ENCODE data around the gene PMIS2.
A peak's percentile ranks its signal among the peaks of the same experiment; 100 is the strongest.
"Not testable (repeated sequence)": the region's sequence is repeated elsewhere in the genome, so short reads cannot be mapped to it uniquely, and the experiment has no call there.

Gene PMIS2

GRCh38 chr19:35577918-35578317 lies 8.1 kb upstream of the PMIS2 start:
- no peak for DNase-seq
- intact Hi-C loops (cut with DNase I) = no loop called here

GRCh38 chr19:35578707-35579106 lies 7.3 kb upstream of the PMIS2 start:
- intact Hi-C loops (cut with DNase I) = no loop called here
- no peak for DNase-seq

GRCh38 chr19:35582760-35583159 lies 3.2 kb upstream of the PMIS2 start:
- intact Hi-C loops (cut with DNase I) = no loop called here
- no peak for DNase-seq

- intact Hi-C loops (cut with DNase I) = no loop called here
Observed at GRCh38 chr19:35587321-35587720, 1.3 kb downstream of the PMIS2 start.

GRCh38 chr19:35590875-35591274 lies 4.9 kb downstream of the PMIS2 start:
- DNase-seq = no peak
- intact Hi-C loops (cut with DNase I) = no loop called here

More at GRCh38 chr19:35587321-35587720, 1.3 kb downstream of the PMIS2 start:
- no peak for DNase-seq

- peak in 1 of 10 donors; percentile 54 for DNase-seq
- intact Hi-C loops (cut with DNase I) = loop anchor here (2.0 kb wide), 1 partner anchor 81 kb away; no protein-coding TSS in a partner anchor
Observed at GRCh38 chr19:35592226-35592625, 6.3 kb downstream of the PMIS2 start.

GRCh38 chr19:35595026-35595425 lies 9.1 kb downstream of the PMIS2 start:
- DNase-seq = peak in 1 of 10 donors; percentile 16
- intact Hi-C loops (cut with DNase I) = not testable (repeated sequence)

- intact Hi-C loops (cut with DNase I) = no loop called here
- DNase-seq = peak in 1 of 10 donors; percentile 2
Observed at GRCh38 chr19:35595928-35596327, 10.0 kb downstream of the PMIS2 start.

- intact Hi-C loops (cut with DNase I) = no loop called here
- DNase-seq = no peak
Observed at GRCh38 chr19:35596366-35596999, 10.5 kb downstream of the PMIS2 start.

- intact Hi-C loops (cut with DNase I) = no loop called here
- DNase-seq = peak in 1 of 10 donors; percentile 12
Observed at GRCh38 chr19:35601971-35602370, 16.0 kb downstream of the PMIS2 start.

- DNase-seq; intact Hi-C loops (cut with DNase I): not testable (repeated sequence)
Observed at GRCh38 chr19:35604436-35604835, 18.5 kb downstream of the PMIS2 start.

GRCh38 chr19:35607170-35607569 lies 21.2 kb downstream of the PMIS2 start:
- peak in 1 of 10 donors; percentile 11 for DNase-seq
- intact Hi-C loops (cut with DNase I) = not testable (repeated sequence)

GRCh38 chr19:35607661-35608060 lies 21.7 kb downstream of the PMIS2 start:
- intact Hi-C loops (cut with DNase I) = loop anchor here (2.0 kb wide), 1 partner anchor 59 kb away; no protein-coding TSS in a partner anchor

GRCh38 chr19:35608251-35608650 lies 22.3 kb downstream of the PMIS2 start:
- intact Hi-C loops (cut with DNase I) = loop anchor here (2.0 kb wide), 1 partner anchor 59 kb away; no protein-coding TSS in a partner anchor
- DNase-seq = no peak

More at GRCh38 chr19:35607661-35608060, 21.7 kb downstream of the PMIS2 start:
- DNase-seq = peak in 1 of 10 donors; percentile 4

- intact Hi-C loops (cut with DNase I) = loop anchor here (2.0 kb wide), 1 partner anchor 61 kb away; no protein-coding TSS in a partner anchor
- peak in 1 of 10 donors; percentile 33 for DNase-seq
Observed at GRCh38 chr19:35609851-35610353, 23.9 kb downstream of the PMIS2 start.

- intact Hi-C loops (cut with DNase I) = loop anchor here (2.0 kb wide), 1 partner anchor 17 kb away; the partner anchor contains the start of gene RBM42
- peak in 1 of 10 donors; percentile 59 for DNase-seq
Observed at GRCh38 chr19:35612224-35612558, 26.2 kb downstream of the PMIS2 start.

GRCh38 chr19:35612559-35613321 lies 26.8 kb downstream of the PMIS2 start, which contains the start of gene HAUS5:
Gene HAUS5 (plus strand): TSS chr19:35612735. CDS start chr19:35612795, 60 bp downstream.
- peak; percentile 85 to 99 (median 93) for DNase-seq
- intact Hi-C loops (cut with DNase I) = loop anchor here (2.0 kb wide), 1 partner anchor 16 kb away; the partner anchor contains the start of gene RBM42

- peak in 1 of 10 donors; percentile 68 for DNase-seq
- intact Hi-C loops (cut with DNase I) = loop anchor here (2.0 kb wide), 1 partner anchor 15 kb away; the partner anchor contains the start of gene RBM42
Observed at GRCh38 chr19:35613574-35613973, 27.6 kb downstream of the PMIS2 start.

GRCh38 chr19:35615036-35615435 lies 29.1 kb downstream of the PMIS2 start:
- intact Hi-C loops (cut with DNase I) = no loop called here
- peak in 1 of 10 donors; percentile 74 for DNase-seq

- peak in 1 of 10 donors; percentile 75 for DNase-seq
- intact Hi-C loops (cut with DNase I) = no loop called here
Observed at GRCh38 chr19:35618857-35619256, 32.9 kb downstream of the PMIS2 start.

All from posterior cingulate gyrus (tissue), 11 donors.